SK-N-SH (cell line): ENCODE results near the gene PUS1.

ENCODE experiments used
- JUND ChIP-seq: IDR thresholded peaks from 2 replicates; pipeline ENCODE4 v1.4.0; 2012
- NRF1 ChIP-seq: IDR thresholded peaks from 2 replicates; pipeline ENCODE4 v1.6.1; 2012; ENCODE audit warnings: low read depth, mild to moderate bottlenecking, low read length
- POLR2AphosphoS5 ChIP-seq: IDR thresholded peaks from 2 replicates; pipeline ENCODE4 v1.6.1; 2012; ENCODE audit warnings: low read depth, low read length
- TF ChIP-seq, protein P1 (sequence below): fragments of 200-600 bp; sonication (generic); IDR thresholded peaks from 2 replicates; pipeline ENCODE4 v1.6.1; 2017; ENCODE audit warnings: antibody characterized with exemption, mild to moderate bottlenecking, moderate library complexity
- TF ChIP-seq, protein P2 (sequence below): IDR thresholded peaks from 2 replicates; pipeline ENCODE4 v1.4.0; 2012; ENCODE audit warnings: low read depth, borderline replicate concordance

DNA sequence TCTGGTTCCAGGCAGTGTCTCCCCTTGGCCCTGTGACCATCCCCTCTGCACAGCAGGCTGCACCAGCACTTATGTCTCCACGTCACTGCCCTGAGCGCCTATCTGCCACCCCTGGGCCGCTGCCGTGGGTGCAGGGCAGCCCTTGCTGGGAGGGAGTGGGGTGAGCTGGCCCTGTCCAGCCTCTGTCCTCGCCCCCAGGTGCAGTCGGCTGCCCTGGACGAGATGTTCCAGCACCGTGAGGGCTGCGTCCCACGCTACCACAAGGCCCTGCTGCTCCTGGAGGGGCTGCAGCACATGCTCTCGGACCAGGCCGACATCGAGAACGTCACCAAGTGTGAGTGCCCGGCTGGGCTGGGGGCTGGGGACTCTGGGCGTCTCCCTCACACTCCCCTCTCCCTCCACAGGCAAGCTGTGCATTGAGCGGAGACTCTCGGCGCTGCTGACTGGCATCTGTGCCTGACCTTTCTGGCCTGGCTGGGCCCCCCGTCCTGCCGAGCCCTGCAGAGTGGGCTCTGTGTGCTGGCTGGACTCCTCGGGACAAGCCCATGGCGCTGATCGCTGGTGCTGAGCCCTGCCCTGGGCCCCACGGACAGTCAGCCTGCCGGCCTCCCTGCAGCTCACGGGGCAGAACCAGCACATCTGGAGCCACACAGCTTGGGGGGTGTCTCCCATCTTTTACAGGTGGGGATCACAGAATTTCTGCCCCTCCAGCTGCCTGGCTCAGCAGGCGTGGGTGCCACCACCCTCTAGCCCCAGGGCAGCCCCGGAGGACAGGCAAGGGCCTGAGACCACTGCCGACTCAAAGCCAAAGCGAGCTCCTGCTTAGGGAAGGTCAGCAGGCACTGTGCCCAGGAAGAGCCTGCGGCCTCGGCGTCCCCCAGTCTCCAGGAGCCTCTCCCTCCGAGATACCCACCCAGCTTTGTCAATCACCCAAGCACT lies 7.9 kb upstream of the PUS1 start:
- TF ChIP-seq, protein P1, sequence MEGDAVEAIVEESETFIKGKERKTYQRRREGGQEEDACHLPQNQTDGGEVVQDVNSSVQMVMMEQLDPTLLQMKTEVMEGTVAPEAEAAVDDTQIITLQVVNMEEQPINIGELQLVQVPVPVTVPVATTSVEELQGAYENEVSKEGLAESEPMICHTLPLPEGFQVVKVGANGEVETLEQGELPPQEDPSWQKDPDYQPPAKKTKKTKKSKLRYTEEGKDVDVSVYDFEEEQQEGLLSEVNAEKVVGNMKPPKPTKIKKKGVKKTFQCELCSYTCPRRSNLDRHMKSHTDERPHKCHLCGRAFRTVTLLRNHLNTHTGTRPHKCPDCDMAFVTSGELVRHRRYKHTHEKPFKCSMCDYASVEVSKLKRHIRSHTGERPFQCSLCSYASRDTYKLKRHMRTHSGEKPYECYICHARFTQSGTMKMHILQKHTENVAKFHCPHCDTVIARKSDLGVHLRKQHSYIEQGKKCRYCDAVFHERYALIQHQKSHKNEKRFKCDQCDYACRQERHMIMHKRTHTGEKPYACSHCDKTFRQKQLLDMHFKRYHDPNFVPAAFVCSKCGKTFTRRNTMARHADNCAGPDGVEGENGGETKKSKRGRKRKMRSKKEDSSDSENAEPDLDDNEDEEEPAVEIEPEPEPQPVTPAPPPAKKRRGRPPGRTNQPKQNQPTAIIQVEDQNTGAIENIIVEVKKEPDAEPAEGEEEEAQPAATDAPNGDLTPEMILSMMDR = no peak
- TF ChIP-seq POLR2AphosphoS5 = no peak
- no peak for TF ChIP-seq JUND
- TF ChIP-seq, protein P2, sequence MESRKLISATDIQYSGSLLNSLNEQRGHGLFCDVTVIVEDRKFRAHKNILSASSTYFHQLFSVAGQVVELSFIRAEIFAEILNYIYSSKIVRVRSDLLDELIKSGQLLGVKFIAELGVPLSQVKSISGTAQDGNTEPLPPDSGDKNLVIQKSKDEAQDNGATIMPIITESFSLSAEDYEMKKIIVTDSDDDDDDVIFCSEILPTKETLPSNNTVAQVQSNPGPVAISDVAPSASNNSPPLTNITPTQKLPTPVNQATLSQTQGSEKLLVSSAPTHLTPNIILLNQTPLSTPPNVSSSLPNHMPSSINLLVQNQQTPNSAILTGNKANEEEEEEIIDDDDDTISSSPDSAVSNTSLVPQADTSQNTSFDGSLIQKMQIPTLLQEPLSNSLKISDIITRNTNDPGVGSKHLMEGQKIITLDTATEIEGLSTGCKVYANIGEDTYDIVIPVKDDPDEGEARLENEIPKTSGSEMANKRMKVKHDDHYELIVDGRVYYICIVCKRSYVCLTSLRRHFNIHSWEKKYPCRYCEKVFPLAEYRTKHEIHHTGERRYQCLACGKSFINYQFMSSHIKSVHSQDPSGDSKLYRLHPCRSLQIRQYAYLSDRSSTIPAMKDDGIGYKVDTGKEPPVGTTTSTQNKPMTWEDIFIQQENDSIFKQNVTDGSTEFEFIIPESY = no peak
- TF ChIP-seq NRF1 = no peak
